ENCODE data around the gene GBX2. TPM values are rescaled to one million over a fixed set of nuclear protein-coding genes. Genes with fewer than 3 reads are reported as not detected.

The GBX2 gene
- total and polyA plus RNA-seq, 2 of the 8 experiments (the other 6 are each of a cell fraction or from before 2014, with no cell fraction given) = 0.38 to 0.89 TPM

DNA sequence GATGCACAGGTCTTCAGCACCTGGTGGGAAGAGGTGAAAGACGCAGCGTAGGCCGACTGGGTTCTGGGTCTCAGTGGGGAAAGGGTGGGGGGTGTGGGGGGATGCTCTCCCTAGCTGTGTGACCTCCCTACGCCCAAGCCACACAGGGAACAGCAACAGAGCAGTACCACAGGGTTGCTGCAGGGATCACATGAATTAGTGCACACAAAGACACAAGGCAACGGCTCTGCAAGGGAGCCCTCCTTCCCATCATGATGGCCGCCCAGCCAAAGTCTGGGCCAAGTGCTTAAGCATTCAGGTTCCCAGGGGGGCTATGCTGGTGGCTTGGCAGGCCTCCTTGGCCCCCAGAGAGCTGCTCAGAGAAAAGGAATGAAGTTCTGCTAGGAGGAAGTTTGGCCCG lies 28.2 kb upstream of the GBX2 start (continued):
- TF ChIP-seq, protein P1, sequence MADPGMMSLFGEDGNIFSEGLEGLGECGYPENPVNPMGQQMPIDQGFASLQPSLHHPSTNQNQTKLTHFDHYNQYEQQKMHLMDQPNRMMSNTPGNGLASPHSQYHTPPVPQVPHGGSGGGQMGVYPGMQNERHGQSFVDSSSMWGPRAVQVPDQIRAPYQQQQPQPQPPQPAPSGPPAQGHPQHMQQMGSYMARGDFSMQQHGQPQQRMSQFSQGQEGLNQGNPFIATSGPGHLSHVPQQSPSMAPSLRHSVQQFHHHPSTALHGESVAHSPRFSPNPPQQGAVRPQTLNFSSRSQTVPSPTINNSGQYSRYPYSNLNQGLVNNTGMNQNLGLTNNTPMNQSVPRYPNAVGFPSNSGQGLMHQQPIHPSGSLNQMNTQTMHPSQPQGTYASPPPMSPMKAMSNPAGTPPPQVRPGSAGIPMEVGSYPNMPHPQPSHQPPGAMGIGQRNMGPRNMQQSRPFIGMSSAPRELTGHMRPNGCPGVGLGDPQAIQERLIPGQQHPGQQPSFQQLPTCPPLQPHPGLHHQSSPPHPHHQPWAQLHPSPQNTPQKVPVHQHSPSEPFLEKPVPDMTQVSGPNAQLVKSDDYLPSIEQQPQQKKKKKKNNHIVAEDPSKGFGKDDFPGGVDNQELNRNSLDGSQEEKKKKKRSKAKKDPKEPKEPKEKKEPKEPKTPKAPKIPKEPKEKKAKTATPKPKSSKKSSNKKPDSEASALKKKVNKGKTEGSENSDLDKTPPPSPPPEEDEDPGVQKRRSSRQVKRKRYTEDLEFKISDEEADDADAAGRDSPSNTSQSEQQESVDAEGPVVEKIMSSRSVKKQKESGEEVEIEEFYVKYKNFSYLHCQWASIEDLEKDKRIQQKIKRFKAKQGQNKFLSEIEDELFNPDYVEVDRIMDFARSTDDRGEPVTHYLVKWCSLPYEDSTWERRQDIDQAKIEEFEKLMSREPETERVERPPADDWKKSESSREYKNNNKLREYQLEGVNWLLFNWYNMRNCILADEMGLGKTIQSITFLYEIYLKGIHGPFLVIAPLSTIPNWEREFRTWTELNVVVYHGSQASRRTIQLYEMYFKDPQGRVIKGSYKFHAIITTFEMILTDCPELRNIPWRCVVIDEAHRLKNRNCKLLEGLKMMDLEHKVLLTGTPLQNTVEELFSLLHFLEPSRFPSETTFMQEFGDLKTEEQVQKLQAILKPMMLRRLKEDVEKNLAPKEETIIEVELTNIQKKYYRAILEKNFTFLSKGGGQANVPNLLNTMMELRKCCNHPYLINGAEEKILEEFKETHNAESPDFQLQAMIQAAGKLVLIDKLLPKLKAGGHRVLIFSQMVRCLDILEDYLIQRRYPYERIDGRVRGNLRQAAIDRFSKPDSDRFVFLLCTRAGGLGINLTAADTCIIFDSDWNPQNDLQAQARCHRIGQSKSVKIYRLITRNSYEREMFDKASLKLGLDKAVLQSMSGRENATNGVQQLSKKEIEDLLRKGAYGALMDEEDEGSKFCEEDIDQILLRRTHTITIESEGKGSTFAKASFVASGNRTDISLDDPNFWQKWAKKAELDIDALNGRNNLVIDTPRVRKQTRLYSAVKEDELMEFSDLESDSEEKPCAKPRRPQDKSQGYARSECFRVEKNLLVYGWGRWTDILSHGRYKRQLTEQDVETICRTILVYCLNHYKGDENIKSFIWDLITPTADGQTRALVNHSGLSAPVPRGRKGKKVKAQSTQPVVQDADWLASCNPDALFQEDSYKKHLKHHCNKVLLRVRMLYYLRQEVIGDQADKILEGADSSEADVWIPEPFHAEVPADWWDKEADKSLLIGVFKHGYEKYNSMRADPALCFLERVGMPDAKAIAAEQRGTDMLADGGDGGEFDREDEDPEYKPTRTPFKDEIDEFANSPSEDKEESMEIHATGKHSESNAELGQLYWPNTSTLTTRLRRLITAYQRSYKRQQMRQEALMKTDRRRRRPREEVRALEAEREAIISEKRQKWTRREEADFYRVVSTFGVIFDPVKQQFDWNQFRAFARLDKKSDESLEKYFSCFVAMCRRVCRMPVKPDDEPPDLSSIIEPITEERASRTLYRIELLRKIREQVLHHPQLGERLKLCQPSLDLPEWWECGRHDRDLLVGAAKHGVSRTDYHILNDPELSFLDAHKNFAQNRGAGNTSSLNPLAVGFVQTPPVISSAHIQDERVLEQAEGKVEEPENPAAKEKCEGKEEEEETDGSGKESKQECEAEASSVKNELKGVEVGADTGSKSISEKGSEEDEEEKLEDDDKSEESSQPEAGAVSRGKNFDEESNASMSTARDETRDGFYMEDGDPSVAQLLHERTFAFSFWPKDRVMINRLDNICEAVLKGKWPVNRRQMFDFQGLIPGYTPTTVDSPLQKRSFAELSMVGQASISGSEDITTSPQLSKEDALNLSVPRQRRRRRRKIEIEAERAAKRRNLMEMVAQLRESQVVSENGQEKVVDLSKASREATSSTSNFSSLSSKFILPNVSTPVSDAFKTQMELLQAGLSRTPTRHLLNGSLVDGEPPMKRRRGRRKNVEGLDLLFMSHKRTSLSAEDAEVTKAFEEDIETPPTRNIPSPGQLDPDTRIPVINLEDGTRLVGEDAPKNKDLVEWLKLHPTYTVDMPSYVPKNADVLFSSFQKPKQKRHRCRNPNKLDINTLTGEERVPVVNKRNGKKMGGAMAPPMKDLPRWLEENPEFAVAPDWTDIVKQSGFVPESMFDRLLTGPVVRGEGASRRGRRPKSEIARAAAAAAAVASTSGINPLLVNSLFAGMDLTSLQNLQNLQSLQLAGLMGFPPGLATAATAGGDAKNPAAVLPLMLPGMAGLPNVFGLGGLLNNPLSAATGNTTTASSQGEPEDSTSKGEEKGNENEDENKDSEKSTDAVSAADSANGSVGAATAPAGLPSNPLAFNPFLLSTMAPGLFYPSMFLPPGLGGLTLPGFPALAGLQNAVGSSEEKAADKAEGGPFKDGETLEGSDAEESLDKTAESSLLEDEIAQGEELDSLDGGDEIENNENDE (IDR thresholded peaks at IDR 0.05; ENCODE audit: insufficient replicate concordance, low read length) = no peak

All from H1 (cell line).